GM19328 (cell line): ENCODE measurements around the gene GAPT.

Source experiments
- ATAC-seq: cut with Tn5 transposase; IDR thresholded peaks from one replicate; pipeline ENCODE4 v1.9.1; 2021; ENCODE audit warnings: mild to moderate bottlenecking, moderate library complexity; ENCODE audit not compliant: unreplicated experiment

Gene GAPT

GRCh38 chr5:58460732-58461286, 30.4 kb upstream of the GAPT start:
- peak; percentile 62 for ATAC-seq

DNA sequence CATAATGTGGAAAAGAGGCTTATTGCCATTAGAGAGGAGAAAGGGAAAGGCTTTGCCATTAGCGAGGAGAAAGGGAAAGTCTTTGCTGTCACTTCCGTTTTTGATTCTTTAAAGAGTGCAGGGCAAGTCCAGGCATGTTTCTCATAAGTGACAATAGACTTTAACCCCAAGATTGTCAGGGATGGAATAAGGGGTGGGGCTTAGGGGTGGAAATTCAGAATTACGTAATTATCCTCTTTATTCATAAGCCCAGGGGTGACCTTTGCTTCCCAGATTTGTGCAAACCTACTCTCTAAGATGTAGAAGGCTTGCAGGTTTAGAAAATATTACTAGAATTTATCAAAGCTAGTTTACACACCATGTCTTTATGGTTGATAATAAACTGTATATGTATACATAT, 29.1 kb upstream of the GAPT start:
- ATAC-seq: no peak

DNA sequence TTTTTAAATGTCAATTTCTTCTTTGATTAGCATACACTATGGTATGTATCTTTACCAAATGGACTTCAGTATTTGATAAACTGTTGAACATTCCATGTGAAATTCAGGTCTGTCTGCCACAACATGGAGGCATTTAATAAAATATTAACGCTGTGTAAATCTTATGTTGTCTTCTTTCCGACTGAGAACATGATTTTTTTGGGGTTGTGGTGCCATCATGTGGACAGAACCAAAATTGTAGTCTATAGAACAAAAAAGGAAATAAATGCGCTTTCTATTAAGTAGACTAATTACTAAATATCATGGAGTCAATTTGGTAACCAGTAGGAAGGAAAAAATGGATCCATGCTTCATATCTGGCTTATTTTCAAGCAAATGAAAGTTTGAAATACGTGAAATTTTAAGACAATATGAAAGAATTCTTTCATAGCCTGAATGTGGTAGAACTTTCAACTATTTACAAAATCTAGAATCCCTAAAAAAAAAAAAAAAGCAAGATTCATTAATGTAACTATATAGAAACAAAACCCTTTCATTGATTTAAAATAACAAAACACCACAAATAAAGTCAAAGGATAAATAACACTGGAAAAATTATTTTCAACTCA, 28.5 kb upstream of the GAPT start:
- no peak for ATAC-seq

DNA sequence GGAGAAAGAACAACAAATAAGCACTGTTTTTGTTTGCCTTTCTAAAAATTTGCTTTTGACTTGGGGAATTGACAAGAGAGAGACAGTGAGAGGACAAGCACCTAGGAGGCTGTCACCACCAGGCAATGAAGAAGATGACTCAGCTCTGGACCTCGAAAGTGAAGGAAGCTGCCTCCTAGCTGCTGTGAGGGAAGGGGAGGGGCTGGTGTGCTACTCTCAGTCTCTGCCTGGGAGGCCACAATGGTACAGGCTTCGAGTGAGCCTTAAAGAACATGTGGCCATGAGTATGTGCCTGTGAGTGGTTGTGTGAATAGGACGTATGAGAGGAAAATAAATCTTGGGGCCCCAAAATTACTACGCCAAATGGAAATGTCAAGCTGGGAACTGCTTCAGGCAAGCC, 24.3 kb upstream of the GAPT start:
- peak; percentile 96 for ATAC-seq

- ATAC-seq: no peak
Measured at GRCh38 chr5:58469896-58470295, 21.3 kb upstream of the GAPT start.

DNA sequence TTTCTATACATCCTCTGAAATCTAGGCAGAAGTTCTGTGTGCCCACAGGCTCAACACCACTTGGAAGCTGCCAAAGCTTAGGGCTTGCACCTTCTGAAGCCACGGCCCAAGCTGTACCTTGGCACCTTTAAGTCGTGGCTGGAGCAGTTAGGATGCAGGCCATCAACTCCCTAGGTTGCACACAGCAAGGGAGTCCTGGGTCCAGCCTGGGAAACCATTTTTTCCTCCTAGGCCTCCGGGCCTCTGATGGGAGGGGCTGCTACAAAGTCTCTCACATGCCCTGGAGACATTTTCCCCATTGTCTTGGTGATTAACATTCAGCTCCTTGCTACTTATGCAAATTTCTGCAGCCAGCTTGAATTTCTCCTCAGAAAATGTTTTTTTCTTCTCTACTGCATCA, 15.8 kb upstream of the GAPT start:
- no peak for ATAC-seq

DNA sequence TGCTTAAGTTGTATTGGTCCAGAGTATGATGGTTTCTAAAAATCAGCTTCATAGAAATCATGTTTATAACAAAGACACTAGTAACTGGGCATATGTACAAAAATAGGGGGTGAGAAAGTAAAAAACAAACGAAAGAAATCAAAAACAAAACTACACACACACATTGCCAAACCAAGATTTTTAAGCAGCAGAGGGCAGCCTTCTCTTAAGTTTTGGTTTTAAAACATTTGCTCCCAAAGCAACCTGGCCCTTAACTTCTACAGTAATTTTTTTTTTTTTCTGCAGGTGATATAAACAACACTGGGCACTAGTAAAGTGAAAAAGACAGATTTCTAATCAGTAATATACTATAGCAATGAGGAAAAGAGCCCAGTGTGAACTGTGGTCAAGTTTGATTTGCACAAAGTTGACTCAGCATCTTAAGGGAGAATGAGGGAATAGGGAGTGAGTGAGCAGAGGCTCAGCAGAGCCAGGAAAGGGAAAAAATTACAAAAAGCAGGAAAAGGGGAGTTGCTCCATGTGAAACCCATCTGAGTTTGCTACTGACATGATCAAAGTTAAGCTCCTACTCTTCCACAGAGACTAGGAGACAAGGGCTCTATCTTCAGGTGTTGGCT, 13.4 kb upstream of the GAPT start:
- no peak for ATAC-seq

DNA sequence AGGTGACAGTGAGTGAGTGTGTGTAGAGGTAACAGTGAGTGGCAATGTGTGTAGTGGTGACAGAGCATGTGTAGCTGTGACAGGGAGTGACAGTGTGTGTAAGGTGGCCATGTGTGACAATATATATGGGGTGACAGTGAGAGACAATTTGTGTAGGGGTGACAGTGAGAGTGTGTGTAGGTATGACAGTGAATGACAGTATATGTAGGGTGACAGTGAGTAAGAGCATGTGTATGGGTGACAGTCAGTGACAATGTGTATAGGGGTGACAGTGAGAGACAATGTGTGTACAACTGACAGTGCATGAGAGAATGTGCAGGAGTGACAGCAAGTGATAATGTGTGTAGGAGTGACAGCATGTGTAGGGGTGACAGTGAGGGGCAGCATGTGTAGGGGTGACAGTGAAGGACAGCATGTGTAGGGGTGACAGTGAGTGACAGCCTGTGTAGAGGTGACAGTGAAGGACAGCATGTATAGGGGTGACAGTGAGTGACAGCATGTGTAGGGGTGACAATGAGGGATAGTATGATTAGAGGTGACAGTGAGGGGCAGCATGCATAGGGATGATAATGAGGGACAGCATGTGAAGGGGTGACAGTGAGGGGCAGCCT, 10.1 kb upstream of the GAPT start:
- no peak for ATAC-seq

GRCh38 chr5:58481828-58482227, 9.4 kb upstream of the GAPT start:
- ATAC-seq: no peak

- no peak for ATAC-seq
Measured at GRCh38 chr5:58482536-58482935, 8.7 kb upstream of the GAPT start.

- no peak for ATAC-seq
Measured at GRCh38 chr5:58484505-58484904, 6.7 kb upstream of the GAPT start.

GRCh38 chr5:58486290-58486689, 4.9 kb upstream of the GAPT start:
- no peak for ATAC-seq

GRCh38 chr5:58490402-58491050, 709 bp upstream of the GAPT start:
- peak; percentile 54 for ATAC-seq

GRCh38 chr5:58493141-58493540, 1.9 kb downstream of the GAPT start:
- no peak for ATAC-seq

- no peak for ATAC-seq
Measured at GRCh38 chr5:58496488-58496887, 5.3 kb downstream of the GAPT start.

DNA sequence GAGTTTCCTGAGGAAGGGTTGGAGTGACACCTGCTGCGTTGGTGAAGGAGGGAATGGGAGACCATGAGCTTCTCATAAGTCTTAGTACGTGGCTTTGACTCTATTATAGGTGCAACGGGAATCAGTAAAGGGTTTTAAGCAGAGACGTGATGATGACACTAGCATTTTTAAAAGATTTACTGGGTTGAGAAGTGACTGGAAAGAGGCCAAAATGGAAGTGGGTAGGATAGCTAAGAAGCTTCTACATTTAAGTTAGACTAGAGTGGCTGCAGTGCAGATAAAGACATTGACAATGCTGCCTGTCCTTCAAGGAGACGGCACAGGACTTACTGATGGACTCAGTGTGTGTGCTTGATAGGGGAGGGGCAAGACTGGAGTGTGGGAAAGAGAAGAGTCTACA, 6.2 kb downstream of the GAPT start:
- no peak for ATAC-seq

DNA sequence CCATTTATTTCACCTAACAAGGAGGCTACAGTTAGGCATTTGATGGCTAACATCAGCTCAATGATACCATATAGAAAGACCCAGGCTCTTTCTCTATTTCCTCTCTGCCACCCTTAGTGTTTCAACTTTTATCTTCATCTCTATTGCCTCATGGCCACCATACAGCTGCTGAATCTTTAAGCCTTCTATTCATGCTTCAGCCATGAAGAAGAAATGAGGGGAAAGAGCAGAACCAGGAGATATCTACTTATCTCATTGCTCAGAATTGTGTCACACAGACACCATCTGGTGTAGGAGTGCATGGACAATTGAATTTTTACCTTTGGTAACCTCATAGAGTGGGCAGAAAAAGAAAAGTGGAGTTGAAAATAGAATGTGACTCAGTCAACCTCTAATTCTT, 6.7 kb downstream of the GAPT start:
- no peak for ATAC-seq

GRCh38 chr5:58498340-58498942, 7.2 kb downstream of the GAPT start:
- no peak for ATAC-seq

- ATAC-seq: no peak
Measured at GRCh38 chr5:58499231-58499630, 8.0 kb downstream of the GAPT start.

- no peak for ATAC-seq
Measured at GRCh38 chr5:58499941-58500340, 8.7 kb downstream of the GAPT start.

- no peak for ATAC-seq
Measured at GRCh38 chr5:58501778-58502417, 10.7 kb downstream of the GAPT start.
